Measurements from ENCODE around the gene SWAP70.
"Not testable (repeated sequence)": the region's sequence is repeated elsewhere in the genome, so short reads cannot be mapped to it uniquely, and the experiment has no call there.

Gene SWAP70
- 15.6 to 22.6 (median 19.6) reads per million in 4 experiments for total RNA-seq

DNA sequence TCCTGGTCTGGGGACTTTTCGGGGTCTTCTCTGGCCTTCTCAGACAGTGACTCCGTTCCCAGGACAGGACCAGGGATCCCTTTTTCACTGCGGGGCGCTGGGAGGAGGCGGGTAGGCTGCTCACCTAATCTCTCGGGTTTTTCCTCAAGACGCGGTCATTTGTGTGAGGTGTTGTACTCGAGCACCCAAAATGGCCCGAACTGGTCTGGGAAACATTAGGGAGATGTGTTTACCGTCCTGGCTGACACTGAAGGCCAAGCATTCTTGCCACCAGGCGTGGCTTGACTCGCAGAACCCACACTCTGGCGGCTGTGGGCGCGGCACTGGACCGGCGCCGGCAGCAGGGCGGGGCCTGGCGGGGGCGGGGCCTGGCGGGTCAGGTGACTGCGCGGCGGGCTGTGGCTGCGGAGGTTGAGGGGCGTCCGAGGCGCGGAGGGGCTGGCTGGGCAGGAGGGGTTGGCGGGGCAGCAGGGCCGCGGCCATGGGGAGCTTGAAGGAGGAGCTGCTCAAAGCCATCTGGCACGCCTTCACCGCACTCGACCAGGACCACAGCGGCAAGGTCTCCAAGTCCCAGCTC is at the start of gene SWAP70:
Gene SWAP70 (plus strand): TSS at position 379 of the 577 bp plus-strand sequence. CDS start 103 bp downstream, at position 482.
- peak; percentile 44 for DNase-seq

DNA sequence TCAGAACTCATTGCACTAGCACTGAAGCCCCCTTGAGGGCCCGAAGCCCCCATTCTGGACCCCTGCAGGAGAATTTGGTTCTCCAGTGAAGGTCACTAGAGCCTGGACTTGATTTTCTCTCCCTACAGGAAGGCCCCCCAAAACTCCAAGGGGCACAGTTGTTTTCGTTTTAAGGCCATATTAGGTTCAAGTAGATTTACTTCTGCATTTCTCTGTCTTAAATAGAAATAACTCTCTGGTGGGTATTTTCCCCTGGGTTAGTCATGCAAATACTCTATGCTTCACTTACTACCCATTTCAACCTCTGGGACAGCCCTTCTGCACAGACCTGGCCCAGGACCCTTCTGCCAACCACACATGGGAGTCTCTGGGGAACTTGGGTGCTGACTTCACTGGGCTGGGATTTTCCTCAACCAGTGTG is 48.8 kb upstream of the SWAP70 start:
- DNase-seq: no peak

DNA sequence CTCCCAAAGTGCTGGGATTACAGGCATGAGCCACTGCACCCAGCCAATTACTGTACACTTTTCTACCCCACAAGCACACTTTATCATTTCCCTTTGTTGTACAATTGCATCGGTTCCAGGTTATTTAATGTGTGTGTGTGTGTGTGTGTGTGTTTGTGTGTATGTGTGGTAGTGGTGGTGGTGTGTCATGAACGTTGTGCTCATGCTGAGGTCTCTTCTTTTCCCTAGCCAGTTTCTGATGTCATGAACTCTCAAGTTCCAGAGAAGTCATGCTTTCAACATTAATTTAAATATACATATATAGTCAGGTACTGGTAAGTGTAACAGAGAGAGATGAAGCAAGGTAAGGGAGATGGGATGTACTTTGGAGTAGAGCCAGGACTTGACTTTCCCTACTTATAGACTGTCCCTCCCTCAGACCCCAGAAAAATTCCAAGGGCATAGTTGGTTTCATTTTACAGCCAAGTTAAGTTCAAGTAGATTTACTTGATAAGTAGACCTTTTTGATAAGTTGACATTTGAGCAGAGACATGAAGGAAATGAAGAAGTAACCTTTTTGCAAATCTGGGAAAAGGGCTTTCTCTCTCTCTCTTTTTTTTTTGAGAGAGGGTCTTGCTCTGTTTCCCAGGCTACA is 47.7 kb upstream of the SWAP70 start:
- no peak for DNase-seq

DNA sequence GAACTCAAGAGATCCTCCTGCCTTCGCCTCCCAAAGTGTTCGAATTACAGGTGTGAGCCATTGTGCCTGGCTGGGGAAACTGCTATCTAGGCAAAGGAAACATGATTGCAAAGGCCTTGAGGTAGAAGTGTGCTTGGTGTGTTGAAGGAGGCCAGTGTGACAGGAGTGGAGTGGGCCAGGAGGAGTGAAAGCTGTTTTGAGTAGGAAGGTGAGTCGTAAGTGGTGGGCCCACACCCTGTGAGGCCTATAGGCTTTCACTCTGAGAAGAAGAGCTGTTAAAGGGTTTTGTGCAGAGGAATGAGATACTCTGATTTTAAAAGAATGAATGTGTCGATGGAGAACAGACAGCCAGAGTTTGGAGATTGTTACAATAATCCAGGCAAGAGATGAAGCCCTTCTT is 47.0 kb upstream of the SWAP70 start:
- no peak for DNase-seq

DNA sequence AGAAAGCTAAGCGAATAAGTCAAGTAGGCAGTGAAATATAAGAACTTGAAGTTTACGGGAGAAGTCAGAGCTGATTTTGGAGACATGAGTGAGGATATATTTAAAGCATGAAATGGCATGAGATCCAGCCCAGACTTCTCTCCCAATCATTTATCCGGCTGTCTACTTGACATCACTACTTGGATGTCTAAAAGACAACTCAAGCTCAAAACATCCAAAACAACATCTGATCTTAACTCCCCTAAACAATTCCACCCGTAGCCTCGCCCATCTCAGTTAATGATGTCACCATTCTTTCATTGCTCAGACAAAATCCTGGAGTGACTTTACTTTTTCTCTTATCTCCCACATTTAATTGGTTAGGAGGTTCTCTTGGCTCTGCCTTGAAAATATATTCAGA is 45.9 kb upstream of the SWAP70 start:
- no peak for DNase-seq

DNA sequence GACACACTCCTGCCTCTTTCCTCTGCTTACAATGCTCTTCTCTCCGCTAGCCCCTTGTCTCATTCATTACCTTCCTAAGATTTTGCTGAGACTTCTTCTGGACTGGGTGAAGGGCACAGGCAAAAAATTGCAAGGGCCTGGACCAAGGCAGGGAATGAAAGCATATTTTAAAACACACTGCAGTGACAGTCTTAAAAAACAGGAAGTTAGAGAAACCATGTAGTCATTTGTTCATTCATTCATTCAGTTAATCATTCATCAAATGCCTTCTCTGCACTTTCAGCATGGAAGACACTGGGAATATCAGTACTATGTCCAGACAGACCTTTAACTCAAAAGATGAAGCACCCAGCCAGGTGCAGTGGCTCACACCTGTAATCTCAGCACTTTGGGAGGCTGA is 44.9 kb upstream of the SWAP70 start:
- DNase-seq: no peak

DNA sequence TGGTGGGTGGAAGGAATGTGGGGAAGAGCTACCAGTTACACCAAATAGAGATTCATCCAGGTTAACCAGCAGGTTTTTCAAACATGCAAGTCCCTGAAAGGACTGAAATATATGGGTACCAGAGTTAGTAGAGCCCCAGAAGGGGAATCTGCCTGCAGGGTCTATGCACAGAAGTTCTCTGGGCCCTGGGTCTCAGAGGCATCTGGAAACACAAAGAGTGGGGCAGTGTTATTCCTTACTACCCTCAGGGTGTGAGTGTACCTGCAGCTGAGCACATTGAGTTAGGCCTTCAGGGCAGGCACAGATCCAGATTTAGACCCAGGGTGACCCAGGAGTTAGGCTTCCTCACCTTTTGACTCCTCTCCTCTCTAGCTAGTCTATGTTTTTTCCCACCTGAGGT is 43.9 kb upstream of the SWAP70 start:
- no peak for DNase-seq

DNA sequence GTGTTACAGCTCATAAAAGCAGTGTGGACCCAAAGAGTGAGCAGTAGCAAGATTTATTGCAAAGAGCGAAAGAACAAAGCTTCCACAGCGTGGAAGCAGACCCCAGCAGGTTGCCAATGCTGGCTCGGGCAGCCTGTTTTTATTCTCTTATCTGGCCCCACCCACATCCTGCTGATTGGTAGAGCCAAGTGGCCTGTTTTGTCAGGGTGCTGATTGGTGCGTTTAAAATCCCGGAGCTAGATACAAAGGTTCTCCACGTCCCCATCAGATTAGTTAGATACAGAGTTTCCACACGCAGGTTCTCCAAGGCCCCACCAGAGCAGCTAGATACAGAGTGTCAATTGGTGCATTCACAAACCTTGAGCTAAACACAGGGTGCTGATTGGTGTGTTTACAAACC is 41.5 kb upstream of the SWAP70 start:
- DNase-seq: not testable (repeated sequence)

DNA sequence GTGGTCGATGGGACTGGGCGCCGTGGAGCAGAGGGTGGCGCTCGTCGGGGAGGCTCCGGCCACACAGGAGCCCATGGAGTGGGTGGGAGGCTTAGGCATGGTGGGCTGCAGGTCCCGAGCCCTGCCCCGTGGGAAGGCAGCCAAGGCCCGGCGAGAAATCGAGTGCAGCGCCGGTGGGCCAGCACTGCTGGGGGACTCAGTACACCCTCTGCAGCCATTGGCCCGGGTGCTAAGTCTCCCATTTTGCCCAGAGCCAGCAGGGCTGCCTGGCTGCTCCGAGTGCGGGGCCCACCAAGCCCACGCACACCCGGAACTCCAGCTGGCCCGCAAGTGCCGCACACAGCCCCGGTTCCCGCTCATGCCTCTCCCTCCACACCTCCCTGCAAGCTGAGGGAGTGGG is 40.8 kb upstream of the SWAP70 start:
- not testable (repeated sequence) for DNase-seq

DNA sequence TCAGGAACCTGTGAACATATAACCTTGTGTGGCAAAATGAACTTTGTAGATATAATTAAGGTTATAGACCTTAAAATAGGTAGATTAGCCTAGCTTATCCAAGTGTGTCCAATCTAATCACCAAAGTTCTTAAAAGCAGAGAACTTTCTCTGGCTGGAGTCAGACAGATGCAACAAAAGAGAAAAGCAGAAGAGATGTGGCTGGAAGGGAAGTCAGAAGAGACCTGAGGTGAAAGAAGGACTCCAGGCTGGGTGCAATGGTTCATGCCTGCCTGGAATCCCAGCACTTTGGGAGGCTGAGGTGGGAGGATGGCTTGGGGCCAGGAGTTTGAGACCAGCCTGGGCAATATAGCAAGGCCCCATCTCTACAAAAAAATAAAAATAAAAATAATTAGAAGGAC is 39.4 kb upstream of the SWAP70 start:
- no peak for DNase-seq

DNA sequence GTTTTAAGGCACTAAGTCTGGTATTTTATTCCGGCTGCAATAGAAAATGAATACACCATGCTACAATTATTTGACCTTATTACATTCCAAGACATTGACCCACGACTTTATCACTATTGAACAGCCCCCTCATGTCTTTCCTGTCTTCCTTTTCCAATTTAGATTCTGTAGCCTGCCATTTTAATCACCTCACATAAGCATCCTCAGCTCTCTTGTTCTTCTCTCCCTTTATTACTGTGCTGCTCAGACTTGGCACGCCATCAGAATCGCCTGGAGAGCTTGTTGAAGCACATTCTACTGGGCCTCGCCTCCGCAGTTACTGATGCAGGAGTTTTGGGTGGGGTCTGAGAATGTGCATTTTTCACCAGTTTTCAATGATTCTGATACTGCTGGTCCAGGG is 38.7 kb upstream of the SWAP70 start:
- DNase-seq: no peak

DNA sequence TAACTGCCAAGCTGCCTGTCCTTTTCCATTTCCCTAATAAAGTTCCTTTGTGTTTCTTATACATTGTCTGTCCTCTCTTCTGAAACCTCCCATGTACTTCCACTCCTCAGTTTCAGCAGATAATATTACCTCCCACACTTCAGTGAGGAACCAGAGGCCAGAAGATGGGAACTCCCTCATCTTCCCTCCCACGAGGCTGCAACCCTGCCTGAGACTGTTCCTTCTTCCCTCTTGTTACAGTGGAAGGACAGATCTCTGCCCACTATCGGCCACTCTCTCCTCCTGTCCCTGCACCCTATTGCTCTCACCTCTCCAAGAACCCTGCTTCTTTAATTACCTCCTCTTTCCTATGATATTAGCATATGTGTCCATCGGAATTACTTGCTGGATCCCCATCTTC is 38.1 kb upstream of the SWAP70 start:
- no peak for DNase-seq

DNA sequence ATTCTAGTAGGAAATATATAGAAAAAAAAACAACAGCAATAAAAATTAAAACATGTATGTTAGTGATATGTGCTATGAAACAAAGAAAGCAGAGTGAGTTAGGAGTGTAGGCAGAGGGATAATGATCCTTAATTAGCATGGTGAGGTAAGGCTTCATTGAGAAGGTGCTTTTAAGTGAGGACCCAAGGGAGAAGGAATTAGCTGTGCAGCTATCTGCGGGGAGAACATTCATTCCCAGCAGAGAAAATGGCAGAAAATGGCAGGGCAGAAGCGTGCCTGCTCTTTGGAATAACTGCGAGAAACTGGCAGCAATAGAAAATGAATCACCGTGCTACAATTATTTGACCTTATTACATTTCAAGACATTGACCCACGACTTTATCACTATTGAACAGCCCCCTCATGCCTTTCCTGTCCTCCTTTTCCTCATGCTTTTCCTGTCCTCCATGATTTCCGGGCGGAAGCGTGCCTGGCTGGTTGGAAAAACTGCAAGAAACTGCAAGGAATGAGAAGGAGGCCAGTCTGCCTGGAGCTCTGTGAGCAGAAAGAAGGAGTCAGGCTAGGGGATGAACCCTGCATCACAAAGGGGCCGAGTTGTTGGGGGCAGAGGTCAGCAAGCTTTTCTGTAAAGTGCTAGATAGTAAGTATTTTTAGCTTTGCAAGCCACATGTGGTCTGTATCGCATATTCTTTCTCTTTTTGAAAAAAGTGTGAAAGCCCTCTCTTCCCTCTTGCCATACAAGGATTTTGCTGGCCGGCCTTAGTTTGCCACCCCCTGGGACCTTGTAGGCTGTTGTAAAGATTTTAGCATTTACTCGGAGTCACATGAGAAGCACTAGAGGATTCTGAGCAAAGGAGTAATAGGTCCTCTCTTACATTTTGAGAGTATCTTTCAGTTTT is 37.1 kb upstream of the SWAP70 start:
- no peak for DNase-seq

DNA sequence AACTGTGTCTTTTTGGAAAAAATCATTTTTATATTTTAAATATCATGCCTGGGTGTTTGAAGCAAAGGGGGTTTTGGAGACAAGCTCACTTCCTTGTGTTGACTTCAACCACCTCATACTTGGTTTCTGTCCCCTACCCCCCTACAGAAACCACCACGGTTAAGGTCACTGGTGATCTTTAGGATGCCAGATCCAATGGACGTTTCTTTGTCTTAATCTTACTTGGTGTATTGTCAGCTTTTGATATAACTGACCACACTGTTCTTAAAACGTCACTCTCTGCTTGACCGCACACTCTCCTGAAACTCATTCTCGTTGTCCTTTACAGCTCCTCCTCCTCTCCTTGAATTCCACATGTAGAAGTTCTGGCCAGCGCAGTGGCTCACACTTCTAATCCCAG is 34.8 kb upstream of the SWAP70 start:
- no peak for DNase-seq

DNA sequence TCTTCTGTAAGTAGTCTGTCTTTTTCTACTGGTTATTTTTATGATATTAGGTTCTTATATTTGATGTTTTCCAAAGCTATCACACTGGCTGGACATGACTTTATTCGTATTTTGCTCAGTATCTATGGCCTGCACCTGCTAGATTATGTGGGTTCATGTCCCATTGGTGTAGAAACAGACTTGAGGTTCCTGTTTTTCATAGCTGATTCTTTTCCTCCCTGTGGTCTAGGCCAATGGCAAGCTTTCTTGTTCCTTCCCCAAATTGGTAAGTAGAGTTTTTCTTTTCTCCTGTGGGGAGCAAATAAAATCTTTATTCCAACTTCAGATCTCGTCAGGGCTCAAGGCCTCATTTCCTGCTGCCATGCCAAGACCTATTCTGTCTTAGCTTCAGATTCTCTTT is 30.2 kb upstream of the SWAP70 start:
- DNase-seq: no peak

DNA sequence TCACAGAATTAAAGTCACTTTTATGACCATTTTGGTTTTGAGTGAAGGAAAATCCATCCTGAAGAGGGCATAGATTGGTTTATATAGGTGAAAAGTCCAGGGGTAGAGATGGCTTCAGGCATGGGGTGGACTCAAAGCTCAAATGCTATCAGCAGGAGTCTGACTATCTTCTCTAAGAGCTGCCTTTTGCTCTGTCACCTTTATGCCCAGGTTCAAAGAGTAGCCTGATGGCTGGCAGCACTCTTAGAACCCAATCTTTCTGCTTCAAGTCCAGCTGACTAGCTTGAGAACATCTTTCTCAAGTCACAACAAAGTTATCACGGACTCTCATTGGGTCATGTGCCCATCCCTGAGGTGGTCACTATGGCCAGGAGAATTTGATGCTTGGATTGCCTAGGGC is 27.2 kb upstream of the SWAP70 start:
- no peak for DNase-seq

DNA sequence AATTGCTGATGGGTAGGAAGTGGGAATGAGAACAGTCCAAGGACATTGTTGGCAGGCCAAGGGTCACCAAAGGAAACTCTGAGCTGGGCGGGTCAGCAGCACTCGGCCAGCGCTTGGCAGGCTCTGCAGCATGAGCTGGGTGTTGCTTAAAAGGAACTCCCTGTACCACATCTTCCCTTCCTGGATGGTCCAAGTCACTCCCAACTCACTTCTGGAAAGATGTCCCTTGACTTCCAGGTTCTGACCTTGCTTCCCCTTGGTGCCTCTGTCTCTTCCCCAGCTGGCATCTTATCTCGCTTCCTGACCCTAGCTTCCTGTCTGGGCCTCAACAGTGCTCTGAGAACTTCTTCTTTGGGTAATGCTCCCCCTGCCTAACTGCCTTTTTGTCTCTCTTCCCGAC is 24.8 kb upstream of the SWAP70 start:
- no peak for DNase-seq

DNA sequence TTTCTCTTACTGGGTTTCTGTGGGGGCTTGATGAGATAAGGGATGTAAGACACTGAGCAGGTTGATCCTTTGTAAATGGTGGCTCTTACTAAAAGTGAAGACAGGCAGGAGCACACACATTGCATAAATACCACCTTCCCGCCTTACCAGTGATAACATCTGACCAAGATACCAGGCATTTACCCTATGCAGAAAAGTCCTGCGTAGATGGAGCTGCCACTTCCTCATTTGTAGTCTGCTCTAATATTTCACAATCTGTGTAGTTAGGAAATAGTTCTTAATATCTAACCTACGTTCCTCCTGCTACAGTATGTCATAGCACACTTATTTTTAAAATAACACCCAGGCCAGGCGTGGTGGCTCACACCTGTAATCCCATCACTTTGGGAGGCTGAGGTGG is 23.9 kb upstream of the SWAP70 start:
- DNase-seq: no peak

DNA sequence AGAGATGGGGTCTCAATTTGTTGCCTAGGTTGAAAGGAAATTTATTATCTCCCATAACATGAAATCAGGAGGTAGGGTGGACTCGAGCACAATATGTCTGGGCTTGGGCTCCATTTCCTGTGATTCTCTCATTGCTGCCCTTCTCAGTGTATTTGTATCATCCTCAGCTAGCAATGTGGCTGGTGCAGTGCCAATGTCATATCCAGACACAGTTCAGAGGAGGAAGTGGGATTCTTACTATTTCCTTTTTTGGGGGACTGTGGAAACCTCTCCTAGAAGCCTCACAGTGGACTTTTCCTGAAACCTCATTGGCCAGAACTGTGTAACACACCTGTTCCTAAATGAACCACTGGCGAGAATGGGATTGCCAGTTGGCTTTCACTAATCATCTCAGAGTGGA is 21.0 kb upstream of the SWAP70 start:
- DNase-seq: no peak

DNA sequence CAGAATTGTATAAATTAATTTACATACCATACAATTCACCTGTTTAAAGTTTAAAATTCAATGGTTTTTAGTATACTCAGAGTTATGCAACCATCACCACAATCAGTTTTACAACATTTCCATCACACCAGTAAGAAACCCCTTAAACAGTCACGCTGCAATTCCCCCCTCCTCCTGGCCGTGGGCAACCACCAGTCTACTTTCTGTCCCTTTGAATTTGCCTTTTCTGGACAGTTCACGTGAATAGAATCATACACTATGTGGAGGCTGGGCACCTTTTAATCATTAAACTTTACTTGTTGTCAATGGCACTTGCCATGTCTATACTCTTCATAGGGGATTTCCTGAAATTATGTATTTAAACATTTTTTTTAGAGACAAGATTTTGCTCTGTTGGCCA is 20.1 kb upstream of the SWAP70 start:
- DNase-seq: no peak

DNA sequence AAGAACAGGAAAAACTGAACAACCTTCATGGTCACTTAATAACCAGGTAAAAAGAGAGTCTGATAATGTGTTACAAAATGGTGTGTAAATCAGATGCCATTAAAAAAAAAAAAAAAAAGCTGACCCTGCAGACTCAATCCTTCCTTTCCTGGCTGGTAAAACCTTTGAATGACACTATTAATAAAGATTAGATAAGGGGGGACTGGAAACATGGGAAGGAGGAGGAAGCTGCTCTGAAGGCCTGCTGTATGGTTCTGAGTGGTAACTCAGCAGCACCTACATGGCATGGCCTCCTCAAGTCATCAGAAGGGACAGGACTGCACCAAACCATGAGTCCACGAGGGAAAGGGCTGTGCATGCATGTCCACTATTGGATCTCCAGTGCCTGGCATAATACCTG is 18.0 kb upstream of the SWAP70 start:
- no peak for DNase-seq

DNA sequence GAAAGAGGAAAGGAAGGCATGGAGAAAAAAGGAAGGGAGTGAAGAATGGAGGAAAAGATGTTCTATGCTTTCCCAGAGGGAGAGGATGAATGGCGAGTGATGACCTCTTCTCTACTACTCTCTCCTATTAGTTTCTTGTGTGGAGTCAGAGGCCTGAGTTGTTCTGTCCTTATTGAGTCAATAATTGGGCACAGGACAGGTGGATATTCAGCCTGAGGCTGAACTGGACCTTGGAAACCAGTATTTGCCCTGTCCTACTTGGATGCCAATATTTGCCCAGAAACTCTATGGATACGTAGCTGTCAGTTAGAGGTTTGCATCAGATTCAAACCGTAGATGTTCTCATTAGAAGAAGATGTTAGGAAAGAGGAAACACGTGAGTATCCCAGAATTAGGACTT is 17.6 kb upstream of the SWAP70 start:
- no peak for DNase-seq

DNA sequence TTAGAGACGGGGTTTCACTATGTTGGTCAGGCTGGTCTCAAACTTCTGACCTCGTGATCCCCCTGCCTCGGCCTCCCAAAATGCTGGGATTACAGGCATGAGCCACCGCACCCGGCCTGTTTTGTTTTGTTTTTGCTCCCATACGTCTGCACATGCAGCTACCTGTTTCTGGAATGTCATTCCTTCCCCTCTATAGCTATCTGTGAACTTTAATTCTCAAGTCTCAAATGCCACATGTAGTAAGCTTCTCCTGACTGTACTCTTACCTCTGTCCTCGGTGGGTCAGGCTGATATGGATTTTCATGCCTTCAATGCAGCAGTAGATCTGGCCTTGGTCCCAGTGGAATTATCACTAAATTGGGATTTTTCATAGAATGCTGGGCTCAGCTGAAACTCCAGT is 12.4 kb upstream of the SWAP70 start:
- no peak for DNase-seq
